GM06990 (cell line): ENCODE results near the gene LENG8.

Experiments
- DNase-seq: peaks from one replicate; pipeline ENCODE4 v3.0.0-alpha.2; 2011; ENCODE audit not compliant: insufficient read length; ENCODE audit errors: extremely low read depth
- H3K27me3 ChIP-seq: replicated peaks from 2 replicates; pipeline ENCODE4 v1.6.0; 2011; ENCODE audit warnings: low read length; ENCODE audit not compliant: control insufficient read depth, insufficient read depth
- H3K36me3 ChIP-seq: 2 replicates; pipeline ENCODE4 v1.5.1; 2011; ENCODE audit warnings: low read length; ENCODE audit not compliant: control insufficient read depth, insufficient read depth
- H3K4me3 ChIP-seq: replicated peaks from 2 replicates; pipeline ENCODE4 v1.5.1; 2011; ENCODE audit warnings: low read depth, mild to moderate bottlenecking, control low read depth, low read length
- TF ChIP-seq, protein P1 (sequence below): IDR thresholded peaks from 2 replicates; pipeline ENCODE4 v1.5.1; 2011; ENCODE audit warnings: low read length, control low read depth, mild to moderate bottlenecking, inconsistent platforms; ENCODE audit not compliant: insufficient read depth, poor library complexity, severe bottlenecking

The LENG8 gene

DNA sequence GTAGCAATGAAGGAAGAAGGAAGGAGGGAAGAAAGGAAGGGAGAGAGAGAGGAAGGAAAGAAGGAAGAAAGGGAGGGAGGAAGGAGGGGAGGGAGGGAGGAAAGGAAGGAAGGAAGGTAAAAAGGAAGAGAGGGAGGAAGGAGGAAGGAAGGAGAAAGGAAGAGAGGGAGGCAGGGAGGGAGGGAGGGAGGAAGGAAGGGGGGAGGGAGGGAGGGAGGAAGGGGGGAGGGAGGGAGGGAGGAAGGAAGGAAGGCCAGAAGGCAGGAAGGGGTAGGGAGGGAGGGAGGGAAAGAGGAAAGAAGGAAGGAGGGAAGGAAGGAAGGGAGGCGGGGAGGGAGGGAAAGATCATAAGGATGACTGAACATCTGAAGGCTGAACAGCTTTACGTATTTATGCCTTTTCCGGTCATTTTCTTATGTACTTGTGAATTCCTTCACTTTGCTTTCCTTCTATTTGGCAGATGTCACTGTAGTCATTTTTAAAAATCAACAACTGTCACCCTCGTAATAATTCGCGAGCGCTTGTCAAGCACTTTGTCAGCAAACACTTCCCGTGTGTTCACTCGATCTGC lies 40.5 kb upstream of the LENG8 start:
- TF ChIP-seq, protein P1, sequence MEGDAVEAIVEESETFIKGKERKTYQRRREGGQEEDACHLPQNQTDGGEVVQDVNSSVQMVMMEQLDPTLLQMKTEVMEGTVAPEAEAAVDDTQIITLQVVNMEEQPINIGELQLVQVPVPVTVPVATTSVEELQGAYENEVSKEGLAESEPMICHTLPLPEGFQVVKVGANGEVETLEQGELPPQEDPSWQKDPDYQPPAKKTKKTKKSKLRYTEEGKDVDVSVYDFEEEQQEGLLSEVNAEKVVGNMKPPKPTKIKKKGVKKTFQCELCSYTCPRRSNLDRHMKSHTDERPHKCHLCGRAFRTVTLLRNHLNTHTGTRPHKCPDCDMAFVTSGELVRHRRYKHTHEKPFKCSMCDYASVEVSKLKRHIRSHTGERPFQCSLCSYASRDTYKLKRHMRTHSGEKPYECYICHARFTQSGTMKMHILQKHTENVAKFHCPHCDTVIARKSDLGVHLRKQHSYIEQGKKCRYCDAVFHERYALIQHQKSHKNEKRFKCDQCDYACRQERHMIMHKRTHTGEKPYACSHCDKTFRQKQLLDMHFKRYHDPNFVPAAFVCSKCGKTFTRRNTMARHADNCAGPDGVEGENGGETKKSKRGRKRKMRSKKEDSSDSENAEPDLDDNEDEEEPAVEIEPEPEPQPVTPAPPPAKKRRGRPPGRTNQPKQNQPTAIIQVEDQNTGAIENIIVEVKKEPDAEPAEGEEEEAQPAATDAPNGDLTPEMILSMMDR, result no peak
- Histone ChIP-seq H3K36me3 (no peaks in the 10 kb centered on the region), H3K27me3 (no peaks in the 10 kb centered on the region), H3K4me3 (no peak overlapping the region)
- no peak for DNase-seq

DNA sequence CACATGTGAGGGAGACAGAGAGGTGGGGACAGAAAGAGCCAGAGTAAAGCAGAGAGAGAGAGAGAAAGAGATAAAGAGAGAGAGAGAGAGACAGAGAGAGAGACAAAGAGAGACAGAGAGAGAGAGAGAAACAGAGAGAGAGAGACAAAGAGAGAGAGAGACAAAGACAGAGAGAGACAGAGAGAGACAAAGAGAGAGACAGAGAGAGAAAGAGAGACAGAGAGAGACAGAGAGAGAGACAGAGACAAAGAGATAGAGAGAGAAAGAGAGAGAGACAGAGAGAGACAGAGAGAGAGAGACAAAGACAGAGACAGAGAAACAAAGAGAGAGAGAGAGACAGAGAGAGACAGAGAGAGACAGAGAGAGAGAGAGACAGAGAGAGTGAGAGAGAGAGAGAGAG lies 38.0 kb upstream of the LENG8 start:
- TF ChIP-seq, protein P1, result no peak
- Histone ChIP-seq H3K4me3 (no peak overlapping the region), H3K36me3 (no peaks in the 10 kb centered on the region), H3K27me3 (no peaks in the 10 kb centered on the region)
- no peak for DNase-seq

DNA sequence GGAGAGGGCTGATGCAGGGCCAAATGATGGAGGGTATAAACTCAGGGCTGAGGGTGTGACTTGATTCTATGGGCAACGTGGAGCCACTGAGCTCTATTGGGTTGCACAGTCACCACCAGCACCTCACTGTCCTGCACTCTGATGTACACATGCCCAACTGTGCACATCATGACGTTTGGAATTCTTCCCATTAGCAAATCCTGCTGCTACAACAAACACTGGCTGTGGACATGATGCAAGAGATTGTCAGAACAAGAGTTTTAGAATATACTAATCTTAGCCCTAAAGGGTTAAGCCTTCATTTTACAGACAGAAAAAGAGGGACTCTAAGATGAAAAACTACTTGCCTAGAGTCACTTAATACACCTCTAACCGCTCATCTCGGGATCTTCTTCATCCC lies 36.1 kb upstream of the LENG8 start:
- TF ChIP-seq, protein P1, result no peak
- Histone ChIP-seq H3K27me3 (no peaks in the 10 kb centered on the region), H3K36me3 (no peaks in the 10 kb centered on the region), H3K4me3 (no peak overlapping the region)
- no peak for DNase-seq

DNA sequence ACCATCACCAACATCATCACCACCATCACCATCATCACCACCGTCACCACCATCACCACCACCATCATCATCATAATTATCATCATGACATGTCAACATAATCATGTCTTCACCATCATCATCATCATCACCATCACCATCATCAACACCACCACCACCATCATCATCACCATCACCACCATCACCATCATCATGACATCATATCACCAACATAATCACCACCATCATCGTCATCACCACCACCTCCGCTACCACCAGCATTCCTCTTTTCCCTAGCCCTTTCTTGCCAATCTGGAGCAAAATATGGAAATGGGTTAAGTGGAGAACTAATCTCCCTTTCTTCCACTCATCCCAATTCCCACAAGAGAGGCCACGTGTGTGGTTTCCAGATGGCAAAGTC lies 34.8 kb upstream of the LENG8 start:
- Histone ChIP-seq H3K27me3 (no peaks in the 10 kb centered on the region), H3K36me3 (no peaks in the 10 kb centered on the region), H3K4me3 (no peak overlapping the region)
- no peak for DNase-seq
- TF ChIP-seq, protein P1, result no peak

DNA sequence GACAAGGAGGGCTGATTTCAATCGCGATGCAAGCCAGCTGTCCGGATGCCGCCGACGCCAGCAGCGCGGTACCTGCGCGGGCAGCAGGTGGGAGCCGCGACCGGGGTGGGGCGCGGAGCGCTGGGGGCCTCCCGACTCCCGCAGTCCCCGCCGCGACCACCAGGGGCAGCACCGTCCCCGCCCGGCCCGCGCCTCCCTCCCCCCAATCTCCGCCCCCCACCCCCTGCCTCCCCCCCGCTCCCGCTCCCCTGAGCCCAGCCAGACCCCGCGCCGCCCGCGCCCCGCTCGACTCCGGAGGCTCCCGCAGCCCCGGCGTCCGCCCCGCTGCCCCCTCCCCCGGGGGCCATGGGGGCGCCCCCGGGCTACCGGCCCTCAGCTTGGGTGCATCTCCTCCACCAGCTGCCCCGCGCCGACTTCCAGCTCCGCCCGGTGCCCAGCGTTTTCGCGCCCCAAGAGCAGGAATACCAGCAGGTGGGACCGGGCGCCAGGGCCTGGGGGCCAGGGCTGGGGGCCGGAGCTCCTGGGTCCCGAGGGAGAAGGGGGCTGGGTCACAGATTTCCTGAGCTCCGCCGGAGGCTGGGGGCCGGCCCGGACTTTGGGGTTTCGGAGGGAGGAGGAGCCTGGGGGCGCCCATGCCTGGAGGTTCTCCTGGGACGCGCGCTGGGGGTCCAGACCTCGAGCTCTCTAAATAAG lies 33.6 kb upstream of the LENG8 start, which contains the start of gene TTYH1:
TSS of gene TTYH1 (plus strand) at position 257 of the 693 bp plus-strand sequence. CDS start at position 346, 89 bp downstream.
- no peak for DNase-seq
- TF ChIP-seq, protein P1, result no peak
- Histone ChIP-seq H3K4me3 (no peak within 1 kb of the TSS), H3K27me3 (no peaks in the 10 kb centered on the region), H3K36me3 (no peaks in the 10 kb centered on the region)
